ENCODE data around the gene PRC1. TPM values are rescaled to one million over a fixed set of nuclear protein-coding genes. Genes with fewer than 3 reads are reported as not detected.

Gene PRC1
- total RNA-seq, 1 experiment from 2014 or later, result 75.7 TPM

DNA sequence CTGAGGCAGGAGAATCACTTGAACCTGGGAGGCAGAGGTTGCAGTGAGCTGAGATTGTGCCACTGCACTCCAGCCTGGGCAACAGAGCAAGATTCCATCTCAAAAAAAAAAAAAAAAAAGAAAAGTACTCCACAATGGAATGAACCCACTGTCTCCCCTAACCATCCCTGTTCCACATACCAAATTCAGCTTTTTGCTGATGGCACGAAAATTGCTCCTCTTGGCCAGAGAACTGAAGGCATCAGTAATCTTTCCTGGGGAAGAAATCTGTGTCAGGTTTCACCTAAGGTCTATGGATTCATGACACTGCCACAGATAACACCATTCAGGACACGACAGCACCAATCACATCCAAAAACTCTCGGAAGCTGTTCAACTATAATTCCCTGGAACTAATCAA, 6.9 kb upstream of the PRC1 start:
- H3K27me3 ChIP-seq (ENCODE audit: insufficient read depth, low read length), result no peaks in the 10 kb centered on the region
- no peak overlapping the region for H2BK5ac ChIP-seq (ENCODE audit: insufficient read length, low read length)
- no peak overlapping the region for H2BK12ac ChIP-seq (ENCODE audit: insufficient read length, low read depth, low read length)
- H4K8ac ChIP-seq (replicated peaks; ENCODE audit: insufficient read length, low read depth, low read length), result no peak overlapping the region
- no peak overlapping the region for H3T11ph ChIP-seq (ENCODE audit: low read length)
- no peak overlapping the region for H3K4me2 ChIP-seq (ENCODE audit: insufficient read depth, insufficient read length, low read length)
- no peak overlapping the region for H3K9ac ChIP-seq (ENCODE audit: extremely low read depth, insufficient read length, low read length)
- H2BK120ac ChIP-seq (ENCODE audit: low read depth, low read length, poor library complexity, severe bottlenecking), result no peak overlapping the region
- H2AFZ ChIP-seq (ENCODE audit: low read length), result no peak overlapping the region
- no peaks in the 10 kb centered on the region for H3K9me3 ChIP-seq (ENCODE audit: control insufficient read depth, low read depth, low read length)
- H3K79me1 ChIP-seq (ENCODE audit: insufficient read depth, low read depth, low read length, poor library complexity, severe bottlenecking), result no peaks in the 10 kb centered on the region
- Mint-ChIP-seq H3K27me3 (ENCODE audit: low read depth) (no peaks in the 10 kb centered on the region), H3K9me3 (no peaks in the 10 kb centered on the region), H3K27ac (no peak overlapping the region; a peak in 1 of 7 replicates), H3K4me1 (no peaks in the 10 kb centered on the region; a peak in 1 of 4 replicates), H3K36me3 (ENCODE audit: insufficient read depth in 1 of 3, low read depth in 3 of 3) (peaks cover 16 to 71% (median 55%) of the 10 kb centered on the region in 3 experiments; a peak in 6 of 7 replicates), H3K4me3 (no peak overlapping the region)
- DNase-seq, result no peak
- no peaks in the 10 kb centered on the region for H3K23me2 ChIP-seq (ENCODE audit: insufficient read length, low read depth, low read length, poor library complexity, severe bottlenecking)
- H3K56ac ChIP-seq (ENCODE audit: insufficient read length, low read depth, low read length), result no peak overlapping the region
- no peaks in the 10 kb centered on the region for H3K79me2 ChIP-seq (ENCODE audit: insufficient read depth, low read length)
- H4K91ac ChIP-seq (ENCODE audit: insufficient read length, low read depth, low read length), result no peak overlapping the region
- H3K18ac ChIP-seq (ENCODE audit: insufficient read length, low read depth, low read length), result no peak overlapping the region
- no CpG with 5 or more reads among the region's 3 CpGs for WGBS (ENCODE audit: extremely low coverage, insufficient read length, low lambda C conversion rate)
- TF ChIP-seq, protein P1, sequence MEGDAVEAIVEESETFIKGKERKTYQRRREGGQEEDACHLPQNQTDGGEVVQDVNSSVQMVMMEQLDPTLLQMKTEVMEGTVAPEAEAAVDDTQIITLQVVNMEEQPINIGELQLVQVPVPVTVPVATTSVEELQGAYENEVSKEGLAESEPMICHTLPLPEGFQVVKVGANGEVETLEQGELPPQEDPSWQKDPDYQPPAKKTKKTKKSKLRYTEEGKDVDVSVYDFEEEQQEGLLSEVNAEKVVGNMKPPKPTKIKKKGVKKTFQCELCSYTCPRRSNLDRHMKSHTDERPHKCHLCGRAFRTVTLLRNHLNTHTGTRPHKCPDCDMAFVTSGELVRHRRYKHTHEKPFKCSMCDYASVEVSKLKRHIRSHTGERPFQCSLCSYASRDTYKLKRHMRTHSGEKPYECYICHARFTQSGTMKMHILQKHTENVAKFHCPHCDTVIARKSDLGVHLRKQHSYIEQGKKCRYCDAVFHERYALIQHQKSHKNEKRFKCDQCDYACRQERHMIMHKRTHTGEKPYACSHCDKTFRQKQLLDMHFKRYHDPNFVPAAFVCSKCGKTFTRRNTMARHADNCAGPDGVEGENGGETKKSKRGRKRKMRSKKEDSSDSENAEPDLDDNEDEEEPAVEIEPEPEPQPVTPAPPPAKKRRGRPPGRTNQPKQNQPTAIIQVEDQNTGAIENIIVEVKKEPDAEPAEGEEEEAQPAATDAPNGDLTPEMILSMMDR (conservative IDR thresholded peaks at IDR 0.05), result no peak
- no peaks in the 10 kb centered on the region for H4K20me1 ChIP-seq (ENCODE audit: control insufficient read depth, insufficient read depth, insufficient read length)
- H3K27ac ChIP-seq (ENCODE audit: insufficient read length, low read depth, low read length), result no peak overlapping the region
- H2BK15ac ChIP-seq (ENCODE audit: low read depth, low read length), result no peak overlapping the region
- no peak overlapping the region for H3K4ac ChIP-seq (ENCODE audit: low read depth, low read length)
- no peaks in the 10 kb centered on the region for H3K4me1 ChIP-seq (ENCODE audit: insufficient read depth, low read length)
- H4K5ac ChIP-seq (ENCODE audit: insufficient read length, low read depth, low read length), result no peak overlapping the region
- H2BK20ac ChIP-seq (ENCODE audit: low read depth, low read length, poor library complexity, severe bottlenecking), result no peak overlapping the region
- H2AK5ac ChIP-seq (ENCODE audit: insufficient read length, low read length), result no peak overlapping the region
- no peak overlapping the region for H3K14ac ChIP-seq (ENCODE audit: insufficient read depth, low read length)
- no peak overlapping the region for H3K23ac ChIP-seq (ENCODE audit: insufficient read length, low read depth, low read length)

Data from H9 (cell line).